HG02759 (cell line): ENCODE data around the gene SETDB1.
A peak's percentile ranks its signal among the peaks of the same experiment; 100 is the strongest.

ENCODE experiments used
- ATAC-seq: cut with Tn5 transposase; IDR thresholded peaks from one replicate; pipeline ENCODE4 v1.9.1; 2021; ENCODE audit warnings: mild to moderate bottlenecking, moderate library complexity; ENCODE audit not compliant: unreplicated experiment

Gene SETDB1

GRCh38 chr1:150974580-150975478 lies 48.7 kb downstream of the SETDB1 start, which contains the start of gene CERS2:
CERS2 (minus strand) TSS chr1:150974835; CDS start chr1:150969090, 5,745 bp downstream.
- peak; percentile 56 for ATAC-seq

GRCh38 chr1:150976401-150976821 lies 50.2 kb downstream of the SETDB1 start:
- ATAC-seq, result no peak

- no peak for ATAC-seq
Measured at GRCh38 chr1:150976879-150977694, 50.9 kb downstream of the SETDB1 start.

- ATAC-seq, result peak; percentile 41
Measured at GRCh38 chr1:150979092-150980056, 53.2 kb downstream of the SETDB1 start.

- ATAC-seq, result no peak
Measured at GRCh38 chr1:150981177-150981804, 55.1 kb downstream of the SETDB1 start.

- ATAC-seq, result no peak
Measured at GRCh38 chr1:150981805-150982712, 55.9 kb downstream of the SETDB1 start, which contains the start of gene ANXA9. ANXA9 (plus strand) TSS chr1:150982292; CDS start chr1:150983106, 814 bp downstream.

- no peak for ATAC-seq
Measured at GRCh38 chr1:150985179-150985825, 59.1 kb downstream of the SETDB1 start.

GRCh38 chr1:150987924-150988323 lies 61.8 kb downstream of the SETDB1 start:
- no peak for ATAC-seq

GRCh38 chr1:150992626-150993025 lies 66.5 kb downstream of the SETDB1 start:
- ATAC-seq, result no peak

- no peak for ATAC-seq
Measured at GRCh38 chr1:150994248-150994647, 68.1 kb downstream of the SETDB1 start.

GRCh38 chr1:150995460-150995859 lies 69.3 kb downstream of the SETDB1 start:
- no peak for ATAC-seq

GRCh38 chr1:150995896-150996295 lies 69.7 kb downstream of the SETDB1 start:
- no peak for ATAC-seq

GRCh38 chr1:150997126-150997872 lies 71.1 kb downstream of the SETDB1 start:
- ATAC-seq, result no peak

- ATAC-seq, result no peak
Measured at GRCh38 chr1:150997949-150998348, 71.8 kb downstream of the SETDB1 start.

GRCh38 chr1:150999051-150999674 lies 73.0 kb downstream of the SETDB1 start:
- no peak for ATAC-seq

- no peak for ATAC-seq
Measured at GRCh38 chr1:150999926-151000325, 73.8 kb downstream of the SETDB1 start.

- no peak for ATAC-seq
Measured at GRCh38 chr1:151000408-151000807, 74.2 kb downstream of the SETDB1 start.
